Upper lobe of left lung (tissue), 6 donors: ENCODE measurements around the gene OGFOD3. TPM values are rescaled to one million over a fixed set of nuclear protein-coding genes. Genes with fewer than 3 reads are reported as not detected.

Experiments
- ATAC-seq, 2 donors: fragments of 200-7000 bp; cut with Tn5 transposase; one replicate each; pipeline ENCODE4 v1.9.1; 2022; ENCODE audit warnings: mild to moderate bottlenecking in 2 of 2, moderate library complexity in 2 of 2; ENCODE audit not compliant: low FRiP score in 2 of 2
- DNase-seq, 2 donors: peaks; one replicate each; pipeline ENCODE4 v3.0.0-alpha.2; 2019 to 2020
- H3K27ac ChIP-seq, 4 donors: fragments of 200-600 bp; sonication (generic); one replicate each; pipeline ENCODE4 v1.5.1; 2016 to 2019
- H3K27me3 ChIP-seq, 4 donors: fragments of 200-600 bp; sonication (generic); one replicate each; pipeline ENCODE4 v1.5.1; 2017 to 2019
- H3K36me3 ChIP-seq, 4 donors: fragments of 200-600 bp; sonication (generic); one replicate each; pipeline ENCODE4 v1.5.1; 2016 to 2019
- H3K4me1 ChIP-seq, 4 donors: fragments of 200-600 bp; sonication (generic); one replicate each; pipeline ENCODE4 v1.5.1; 2018 to 2019
- H3K4me3 ChIP-seq, 4 donors: fragments of 200-600 bp; sonication (generic); one replicate each; pipeline ENCODE4 v1.5.1; 2017 to 2019; ENCODE audit warnings: mild to moderate bottlenecking in 2 of 4, moderate library complexity in 1 of 4
- H3K9me3 ChIP-seq, 4 donors: fragments of 200-600 bp; sonication (generic); one replicate each; pipeline ENCODE4 v1.5.1; 2018 to 2019
- EP300 ChIP-seq, 4 donors: sonication (generic); formaldehyde crosslinking; IDR thresholded peaks; one replicate each; pipeline ENCODE4 v1.5.1; 2017; ENCODE audit warnings: antibody characterized with exemption in 4 of 4, control low read depth in 2 of 4
- POLR2A ChIP-seq, 4 donors: fragments of 450-650 bp; IDR thresholded peaks; one replicate each; pipeline ENCODE4 v1.5.1; 2016 to 2017; ENCODE audit warnings: antibody characterized with exemption in 4 of 4, mild to moderate bottlenecking in 2 of 4
- POLR2AphosphoS5 ChIP-seq, 2 donors: sonication (generic); formaldehyde crosslinking; IDR thresholded peaks; one replicate each; pipeline ENCODE4 v1.5.1; 2017; ENCODE audit warnings: antibody characterized with exemption in 2 of 2
- WGBS, 2 donors: methylation state at CpG; one replicate each; pipeline ENCODE4 v1.1.5; 2017 to 2018; 5-methylcytosine and 5-hydroxymethylcytosine counted together
- total RNA-seq, 6 donors: library from RNA; depleted of rRNA in 4 of 6; stranded (reverse); fragments of >200 nt in 4 of 6; gene quantifications; one replicate each; pipeline versions ENCODE4 v1.1.0 to v1.2.1, GENCODE V29; 2016 to 2021
- TF ChIP-seq, protein P1 (sequence below), 6 experiments: fragments of 450-650 bp in 4 of 6; fragments of 200-600 bp in 2 of 6; sonication (generic) in 2 of 6; IDR thresholded peaks; one replicate each; pipeline ENCODE4 v1.5.1; 2016 to 2019; ENCODE audit warnings: antibody characterized with exemption in 6 of 6
- donor health status: DM: no; HTN: no; CAD: no; lungs with moderate emphysema.
- donor health status: DM: no; HTN: yes; CAD: no; lungs with severe emphysema.

OGFOD3 gene
- total RNA-seq, 6 donors from 2014 or later = 20.0 to 76.9 (median 38.2) TPM

DNA sequence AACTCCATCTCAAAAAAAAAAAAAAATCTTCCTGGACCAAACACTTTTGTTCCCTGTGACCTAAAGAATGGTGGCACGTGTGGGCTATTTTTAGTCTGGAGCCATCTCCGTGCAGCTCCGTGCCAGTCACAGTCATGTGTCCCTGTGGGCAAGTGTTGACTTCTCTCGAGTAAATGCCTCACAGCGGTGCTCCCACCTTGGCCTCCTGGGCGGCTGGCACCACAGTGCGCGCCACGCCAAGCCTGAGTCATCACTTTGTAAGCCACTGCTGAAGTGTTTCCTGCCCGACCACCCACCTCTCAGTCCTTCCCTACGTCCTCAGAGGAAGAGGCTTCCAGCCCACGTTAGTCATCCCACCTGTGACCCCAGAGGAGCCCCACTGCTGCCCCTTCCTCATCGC is 11.1 kb downstream of the OGFOD3 start:
- Histone ChIP-seq H3K4me1 (no peaks in the 10 kb centered on the region), H3K4me3 (no peak overlapping the region), H3K36me3 (peaks cover 0 to 53% (median 30%) of the 10 kb centered on the region in 4 donors), H3K27ac (no peak overlapping the region), H3K27me3 (no peaks in the 10 kb centered on the region), H3K9me3 (no peaks in the 10 kb centered on the region)
- DNase-seq (peak; percentile 34 to 68), ATAC-seq (no peak)
- TF ChIP-seq POLR2A (IDR thresholded peaks at IDR 0.05) (no peak), POLR2AphosphoS5 (IDR thresholded peaks at IDR 0.05) (no peak), EP300 (IDR thresholded peaks at IDR 0.05) (no peak)
- TF ChIP-seq, protein P1, sequence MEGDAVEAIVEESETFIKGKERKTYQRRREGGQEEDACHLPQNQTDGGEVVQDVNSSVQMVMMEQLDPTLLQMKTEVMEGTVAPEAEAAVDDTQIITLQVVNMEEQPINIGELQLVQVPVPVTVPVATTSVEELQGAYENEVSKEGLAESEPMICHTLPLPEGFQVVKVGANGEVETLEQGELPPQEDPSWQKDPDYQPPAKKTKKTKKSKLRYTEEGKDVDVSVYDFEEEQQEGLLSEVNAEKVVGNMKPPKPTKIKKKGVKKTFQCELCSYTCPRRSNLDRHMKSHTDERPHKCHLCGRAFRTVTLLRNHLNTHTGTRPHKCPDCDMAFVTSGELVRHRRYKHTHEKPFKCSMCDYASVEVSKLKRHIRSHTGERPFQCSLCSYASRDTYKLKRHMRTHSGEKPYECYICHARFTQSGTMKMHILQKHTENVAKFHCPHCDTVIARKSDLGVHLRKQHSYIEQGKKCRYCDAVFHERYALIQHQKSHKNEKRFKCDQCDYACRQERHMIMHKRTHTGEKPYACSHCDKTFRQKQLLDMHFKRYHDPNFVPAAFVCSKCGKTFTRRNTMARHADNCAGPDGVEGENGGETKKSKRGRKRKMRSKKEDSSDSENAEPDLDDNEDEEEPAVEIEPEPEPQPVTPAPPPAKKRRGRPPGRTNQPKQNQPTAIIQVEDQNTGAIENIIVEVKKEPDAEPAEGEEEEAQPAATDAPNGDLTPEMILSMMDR (IDR thresholded peaks at IDR 0.05) = no peak
- 74 to 84% methylated on average over 13 of the region's 13 CpGs for WGBS, 2 donors

DNA sequence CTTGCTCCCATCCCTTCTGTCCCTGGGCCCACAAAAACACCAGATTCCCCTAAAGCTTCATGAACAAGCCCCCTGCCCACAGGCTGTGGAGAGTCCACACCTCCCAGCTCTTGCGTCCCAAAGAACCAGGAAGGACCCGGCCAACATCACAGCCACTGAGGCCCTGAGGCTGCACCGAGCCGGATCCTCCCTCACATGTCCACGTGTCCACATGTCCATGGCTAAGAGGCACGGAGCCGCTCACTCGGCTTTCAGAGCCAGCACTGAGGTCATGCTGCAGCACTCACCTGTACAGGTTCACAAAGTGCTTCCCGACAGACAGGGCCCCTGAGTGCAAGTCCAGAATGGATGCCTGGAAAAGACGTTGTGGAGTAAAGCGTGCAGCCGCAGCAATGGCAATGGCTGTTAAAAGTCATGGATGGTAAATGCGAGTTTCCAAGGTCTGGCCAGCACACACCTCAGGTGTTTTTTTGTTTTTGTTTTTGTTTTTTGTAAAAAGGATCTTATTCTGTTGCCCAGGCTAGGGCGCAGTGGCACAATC is 12.2 kb downstream of the OGFOD3 start:
- H3K36me3 ChIP-seq = peaks cover 0 to 54% (median 32%) of the 10 kb centered on the region in 4 donors
- WGBS, 2 donors = 85 to 93% methylated on average over 9 to 14 of the region's 14 CpGs
- no peak overlapping the region for H3K27ac ChIP-seq
- TF ChIP-seq POLR2A (IDR thresholded peaks at IDR 0.05) (no peak), EP300 (IDR thresholded peaks at IDR 0.05) (no peak), POLR2AphosphoS5 (IDR thresholded peaks at IDR 0.05) (no peak)
- TF ChIP-seq, protein P1 (IDR thresholded peaks at IDR 0.05) = no peak
- ATAC-seq (no peak), DNase-seq (no peak)
- no peak overlapping the region for H3K4me3 ChIP-seq
- H3K27me3 ChIP-seq = no peaks in the 10 kb centered on the region
- no peaks in the 10 kb centered on the region for H3K9me3 ChIP-seq
- peaks cover 0 to 3% (median 0%) of the 10 kb centered on the region in 4 donors for H3K4me1 ChIP-seq

DNA sequence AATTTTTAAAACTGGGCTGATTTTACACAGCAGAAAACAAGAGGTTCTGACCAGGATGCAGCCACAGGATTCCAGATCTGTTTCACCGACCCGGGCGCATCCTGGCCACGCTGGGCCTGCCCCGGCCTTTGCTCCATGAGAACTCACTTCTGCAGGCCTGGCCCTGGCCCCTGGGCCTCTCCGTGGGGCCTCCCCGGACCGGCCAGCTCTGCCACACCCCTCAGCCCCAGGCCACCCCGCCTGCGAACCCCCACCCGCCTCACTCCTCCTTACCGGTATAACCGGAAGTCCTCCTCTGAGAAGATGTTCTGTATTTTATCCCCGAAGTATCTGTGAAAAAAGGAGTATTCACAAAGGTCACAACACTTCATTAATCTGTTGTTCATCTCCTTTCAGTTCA is 13.3 kb downstream of the OGFOD3 start:
- Histone ChIP-seq H3K36me3 (peaks cover 0 to 54% (median 33%) of the 10 kb centered on the region in 4 donors), H3K27ac (no peak overlapping the region), H3K4me3 (no peak overlapping the region), H3K27me3 (no peaks in the 10 kb centered on the region), H3K4me1 (peaks cover 0 to 6% (median 3%) of the 10 kb centered on the region in 4 donors), H3K9me3 (no peaks in the 10 kb centered on the region)
- WGBS, 2 donors = 92 to 94% methylated on average over 9 to 14 of the region's 14 CpGs
- no peak for ATAC-seq
- peak in 1 of 2 donors; percentile 72 for DNase-seq
- no peak for TF ChIP-seq POLR2A (IDR thresholded peaks at IDR 0.05)
- TF ChIP-seq, protein P1 (IDR thresholded peaks at IDR 0.05) = no peak
- no peak for TF ChIP-seq POLR2AphosphoS5 (IDR thresholded peaks at IDR 0.05)
- no peak for TF ChIP-seq EP300 (IDR thresholded peaks at IDR 0.05)

DNA sequence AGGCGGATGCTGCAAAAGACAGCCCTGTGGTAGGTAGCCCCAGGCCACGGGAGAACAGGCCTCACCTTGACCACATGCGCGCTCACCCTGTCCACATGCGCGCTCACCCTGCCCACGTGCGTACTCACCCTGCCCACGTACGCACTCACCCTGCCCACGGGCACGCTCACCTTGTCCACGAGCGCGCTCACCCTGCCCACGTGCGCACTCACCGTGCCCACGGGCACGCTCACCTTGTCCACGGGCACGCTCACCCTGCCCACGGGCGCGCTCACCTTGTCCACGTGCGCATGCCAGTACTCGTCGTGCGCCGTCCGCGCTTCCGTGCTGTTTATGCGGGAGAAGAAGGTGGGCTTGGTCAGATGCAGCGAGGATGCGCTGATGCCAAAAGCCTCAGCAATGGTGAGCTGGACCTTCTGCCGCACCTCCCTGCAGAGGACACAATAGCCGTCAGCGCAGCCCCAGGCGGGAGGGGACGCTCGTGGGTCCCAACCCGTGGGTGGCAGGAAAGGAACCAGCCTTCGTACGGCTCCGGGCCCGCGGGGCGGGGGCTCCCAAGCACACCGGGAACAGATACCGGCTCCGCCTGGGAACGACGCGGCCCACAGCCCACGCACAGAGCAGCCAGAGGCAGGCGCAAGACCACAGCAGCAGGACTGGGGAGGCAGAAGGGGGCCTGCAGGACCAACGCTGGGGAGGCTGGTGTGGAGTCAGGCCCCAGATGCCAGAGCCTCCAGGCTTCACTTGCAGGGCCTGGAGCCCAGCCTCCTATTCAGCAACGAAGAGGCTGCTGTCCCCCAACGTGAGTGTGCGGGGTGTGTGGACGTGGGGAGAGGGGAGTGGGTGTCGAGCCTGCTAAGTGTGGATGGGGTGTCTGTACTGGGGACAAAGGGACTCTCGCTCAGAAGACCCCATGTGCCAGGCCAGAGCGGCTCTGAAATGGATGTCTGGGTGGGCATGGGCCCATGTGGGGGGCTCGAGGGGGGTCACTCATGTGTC is 14.4 kb downstream of the OGFOD3 start:
- DNase-seq = peak in 1 of 2 donors; percentile 77
- H3K36me3 ChIP-seq = peaks cover 0 to 56% (median 31%) of the 10 kb centered on the region in 4 donors
- ATAC-seq = no peak

More for the DNA sequence above, 14.4 kb downstream of the OGFOD3 start:
- Histone ChIP-seq H3K27ac (no peak overlapping the region), H3K9me3 (no peaks in the 10 kb centered on the region), H3K4me1 (peaks cover 0 to 17% (median 4%) of the 10 kb centered on the region in 4 donors), H3K4me3 (no peak overlapping the region), H3K27me3 (no peaks in the 10 kb centered on the region)
- TF ChIP-seq POLR2AphosphoS5 (IDR thresholded peaks at IDR 0.05) (no peak), POLR2A (IDR thresholded peaks at IDR 0.05) (no peak), EP300 (IDR thresholded peaks at IDR 0.05) (no peak)
- TF ChIP-seq, protein P1 (IDR thresholded peaks at IDR 0.05) = no peak
- WGBS, 2 donors = 96% methylated on average over 48 to 56 of the region's 67 CpGs
